AG09319 (cell line): ENCODE measurements around the gene DENND4A.
A peak's percentile ranks its signal among the peaks of the same experiment; 100 is the strongest.

Source experiments
- DNase-seq: peaks from one replicate; pipeline ENCODE4 v3.0.0-alpha.2; 2010; ENCODE audit warnings: low read depth; ENCODE audit errors: extremely low read depth
- CTCF ChIP-seq: IDR thresholded peaks from 2 replicates; pipeline ENCODE4 v1.5.1; 2011; ENCODE audit warnings: low read depth, mild to moderate bottlenecking, inconsistent platforms, low read length, moderate library complexity

The DENND4A gene

GRCh38 chr15:65824941-65825544 lies 33.0 kb upstream of the DENND4A start:
- DNase-seq = peak; percentile 44
- TF ChIP-seq CTCF = no peak

- DNase-seq = no peak
- TF ChIP-seq CTCF = peak; percentile 73
These were observed 32.1 kb upstream of the DENND4A start for GRCh38 chr15:65824031-65824743.

GRCh38 chr15:65822316-65822715 lies 30.2 kb upstream of the DENND4A start:
- TF ChIP-seq CTCF = no peak
- no peak for DNase-seq

- no peak for DNase-seq
- no peak for TF ChIP-seq CTCF
These were observed 29.0 kb upstream of the DENND4A start for GRCh38 chr15:65821070-65821469.

- TF ChIP-seq CTCF = no peak
- no peak for DNase-seq
These were observed 27.5 kb upstream of the DENND4A start for GRCh38 chr15:65819563-65819960.

GRCh38 chr15:65818927-65819562 lies 27.0 kb upstream of the DENND4A start:
- no peak for DNase-seq

More at GRCh38 chr15:65818927-65819562, 27.0 kb upstream of the DENND4A start:
- no peak for TF ChIP-seq CTCF
